SK-N-SH (cell line): ENCODE data around the gene LTA4H.

ENCODE experiments used
- EZH2phosphoT487 ChIP-seq: fragments of 200-600 bp; sonication (generic); IDR thresholded peaks from 2 replicates; pipeline ENCODE4 v1.6.1; 2017; ENCODE audit warnings: low read depth, mixed run types, mild to moderate bottlenecking, antibody characterized with exemption, moderate library complexity, borderline replicate concordance
- FOSL2 ChIP-seq: IDR thresholded peaks from 2 replicates; pipeline ENCODE4 v1.4.0; 2012; ENCODE audit warnings: low read depth, mild to moderate bottlenecking, moderate library complexity, borderline replicate concordance
- JUND ChIP-seq: IDR thresholded peaks from 2 replicates; pipeline ENCODE4 v1.4.0; 2012
- NFIC ChIP-seq: IDR thresholded peaks from 2 replicates; pipeline ENCODE4 v1.4.0; 2012; ENCODE audit warnings: borderline replicate concordance
- POLR2AphosphoS5 ChIP-seq: IDR thresholded peaks from 2 replicates; pipeline ENCODE4 v1.6.1; 2012; ENCODE audit warnings: low read depth, low read length
- RAD21 ChIP-seq: IDR thresholded peaks from 2 replicates; pipeline ENCODE4 v1.6.1; 2012; ENCODE audit warnings: mild to moderate bottlenecking, low read length
- TF ChIP-seq, protein P1 (sequence below): fragments of 200-600 bp; sonication (generic); IDR thresholded peaks from 2 replicates; pipeline ENCODE4 v1.6.1; 2017; ENCODE audit warnings: antibody characterized with exemption, mild to moderate bottlenecking, moderate library complexity
- TF ChIP-seq, protein P2 (sequence below): IDR thresholded peaks from 2 replicates; pipeline ENCODE4 v1.4.0; 2012; ENCODE audit warnings: low read depth
- TF ChIP-seq, protein P3 (sequence below): IDR thresholded peaks from 2 replicates; pipeline ENCODE4 v1.4.0; 2012; ENCODE audit warnings: low read depth, borderline replicate concordance

DNA sequence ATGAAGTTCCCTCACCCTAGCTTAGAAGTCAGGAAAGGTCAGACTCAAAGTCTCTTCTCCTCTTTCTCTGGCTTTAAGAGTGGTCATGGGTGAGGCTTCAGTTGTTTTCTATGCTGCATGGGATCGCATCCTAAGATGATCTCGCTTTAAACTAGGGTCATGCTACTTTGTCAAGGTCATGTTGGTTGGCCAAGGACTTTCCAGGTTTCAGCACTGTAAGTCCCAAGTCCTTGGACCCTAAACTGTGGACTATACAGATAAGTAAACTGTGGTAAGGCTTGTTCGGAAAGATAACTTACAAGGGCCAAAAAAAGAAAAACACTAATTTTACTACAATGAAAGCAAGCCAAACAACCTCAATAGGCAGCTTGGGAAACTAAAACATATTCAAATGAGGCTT is 56.6 kb downstream of the LTA4H start:
- no peak for TF ChIP-seq POLR2AphosphoS5
- no peak for TF ChIP-seq NFIC
- TF ChIP-seq, protein P1, sequence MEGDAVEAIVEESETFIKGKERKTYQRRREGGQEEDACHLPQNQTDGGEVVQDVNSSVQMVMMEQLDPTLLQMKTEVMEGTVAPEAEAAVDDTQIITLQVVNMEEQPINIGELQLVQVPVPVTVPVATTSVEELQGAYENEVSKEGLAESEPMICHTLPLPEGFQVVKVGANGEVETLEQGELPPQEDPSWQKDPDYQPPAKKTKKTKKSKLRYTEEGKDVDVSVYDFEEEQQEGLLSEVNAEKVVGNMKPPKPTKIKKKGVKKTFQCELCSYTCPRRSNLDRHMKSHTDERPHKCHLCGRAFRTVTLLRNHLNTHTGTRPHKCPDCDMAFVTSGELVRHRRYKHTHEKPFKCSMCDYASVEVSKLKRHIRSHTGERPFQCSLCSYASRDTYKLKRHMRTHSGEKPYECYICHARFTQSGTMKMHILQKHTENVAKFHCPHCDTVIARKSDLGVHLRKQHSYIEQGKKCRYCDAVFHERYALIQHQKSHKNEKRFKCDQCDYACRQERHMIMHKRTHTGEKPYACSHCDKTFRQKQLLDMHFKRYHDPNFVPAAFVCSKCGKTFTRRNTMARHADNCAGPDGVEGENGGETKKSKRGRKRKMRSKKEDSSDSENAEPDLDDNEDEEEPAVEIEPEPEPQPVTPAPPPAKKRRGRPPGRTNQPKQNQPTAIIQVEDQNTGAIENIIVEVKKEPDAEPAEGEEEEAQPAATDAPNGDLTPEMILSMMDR = no peak
- TF ChIP-seq, protein P2, sequence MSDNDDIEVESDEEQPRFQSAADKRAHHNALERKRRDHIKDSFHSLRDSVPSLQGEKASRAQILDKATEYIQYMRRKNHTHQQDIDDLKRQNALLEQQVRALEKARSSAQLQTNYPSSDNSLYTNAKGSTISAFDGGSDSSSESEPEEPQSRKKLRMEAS = no peak
- TF ChIP-seq EZH2phosphoT487 = no peak
- TF ChIP-seq, protein P3, sequence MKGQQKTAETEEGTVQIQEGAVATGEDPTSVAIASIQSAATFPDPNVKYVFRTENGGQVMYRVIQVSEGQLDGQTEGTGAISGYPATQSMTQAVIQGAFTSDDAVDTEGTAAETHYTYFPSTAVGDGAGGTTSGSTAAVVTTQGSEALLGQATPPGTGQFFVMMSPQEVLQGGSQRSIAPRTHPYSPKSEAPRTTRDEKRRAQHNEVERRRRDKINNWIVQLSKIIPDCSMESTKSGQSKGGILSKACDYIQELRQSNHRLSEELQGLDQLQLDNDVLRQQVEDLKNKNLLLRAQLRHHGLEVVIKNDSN = no peak
- no peak for TF ChIP-seq FOSL2
- no peak for TF ChIP-seq JUND
- no peak for TF ChIP-seq RAD21
